ENCODE data around the gene SLC28A1.

DNA sequence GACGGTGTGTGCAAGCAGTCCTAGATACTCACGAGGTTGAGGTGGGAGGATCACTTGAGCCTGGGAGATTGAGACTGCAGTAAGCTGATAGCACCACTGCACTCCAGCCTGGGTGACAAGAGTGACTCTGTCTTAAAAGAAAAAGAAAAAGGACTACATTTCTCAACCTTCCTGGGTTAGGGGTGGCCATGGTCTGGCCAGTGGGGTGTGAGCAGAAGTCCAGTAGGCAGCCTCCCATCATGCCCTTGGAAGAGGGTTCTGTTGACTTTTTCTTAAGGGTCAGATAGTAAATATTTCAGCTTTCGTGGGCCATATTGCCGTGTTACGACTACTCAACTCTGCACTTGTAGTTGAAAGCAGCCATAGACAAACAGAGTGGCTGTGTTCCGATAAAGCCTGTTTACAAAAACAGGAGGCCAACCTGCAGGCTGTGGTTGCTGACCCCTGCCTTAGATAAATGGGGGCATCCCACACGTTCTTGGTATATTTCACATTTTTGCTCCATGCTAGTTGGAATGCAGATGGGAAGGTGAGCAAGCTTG is 66.2 kb downstream of the SLC28A1 start:
- TF ChIP-seq, protein P1, sequence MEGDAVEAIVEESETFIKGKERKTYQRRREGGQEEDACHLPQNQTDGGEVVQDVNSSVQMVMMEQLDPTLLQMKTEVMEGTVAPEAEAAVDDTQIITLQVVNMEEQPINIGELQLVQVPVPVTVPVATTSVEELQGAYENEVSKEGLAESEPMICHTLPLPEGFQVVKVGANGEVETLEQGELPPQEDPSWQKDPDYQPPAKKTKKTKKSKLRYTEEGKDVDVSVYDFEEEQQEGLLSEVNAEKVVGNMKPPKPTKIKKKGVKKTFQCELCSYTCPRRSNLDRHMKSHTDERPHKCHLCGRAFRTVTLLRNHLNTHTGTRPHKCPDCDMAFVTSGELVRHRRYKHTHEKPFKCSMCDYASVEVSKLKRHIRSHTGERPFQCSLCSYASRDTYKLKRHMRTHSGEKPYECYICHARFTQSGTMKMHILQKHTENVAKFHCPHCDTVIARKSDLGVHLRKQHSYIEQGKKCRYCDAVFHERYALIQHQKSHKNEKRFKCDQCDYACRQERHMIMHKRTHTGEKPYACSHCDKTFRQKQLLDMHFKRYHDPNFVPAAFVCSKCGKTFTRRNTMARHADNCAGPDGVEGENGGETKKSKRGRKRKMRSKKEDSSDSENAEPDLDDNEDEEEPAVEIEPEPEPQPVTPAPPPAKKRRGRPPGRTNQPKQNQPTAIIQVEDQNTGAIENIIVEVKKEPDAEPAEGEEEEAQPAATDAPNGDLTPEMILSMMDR (conservative IDR thresholded peaks at IDR 0.05; ENCODE audit: low read depth, low read length), result no peak
- no peak for TF ChIP-seq MAFK (IDR thresholded peaks at IDR 0.05; ENCODE audit: low read depth, low read length)
- no peak for TF ChIP-seq POLR2A (IDR thresholded peaks at IDR 0.05; ENCODE audit: low read depth, low read length)
- no peak for TF ChIP-seq CEBPB (IDR thresholded peaks at IDR 0.05; ENCODE audit: low read depth, low read length)
- TF ChIP-seq SMC3 (IDR thresholded peaks at IDR 0.05; ENCODE audit: low read depth, low read length), result no peak
